ENCODE data around the gene PPP6R1.
A peak's percentile ranks its signal among the peaks of the same experiment; 100 is the strongest.

The PPP6R1 gene

GRCh38 chr19:55266404-55266803, 7.6 kb upstream of the PPP6R1 start:
- no peak overlapping the region for H3K27ac ChIP-seq (ENCODE audit: low read depth, low read length)
- 95% methylated on average over 3 of the region's 3 CpGs for WGBS

GRCh38 chr19:55265723-55266386, 7.0 kb upstream of the PPP6R1 start:
- H3K4me3 ChIP-seq (ENCODE audit: low read length), result no peak overlapping the region
- 94% methylated on average over 12 of the region's 12 CpGs for WGBS
- peaks cover 5% of the 10 kb centered on the region; the same call in 1 of the 2 replicates for H3K9me3 ChIP-seq (ENCODE audit: insufficient read depth, low read depth, low read length)
- no peaks in the 10 kb centered on the region for H3K4me1 ChIP-seq (ENCODE audit: insufficient read depth, low read length)
- no peak overlapping the region for H3K9ac ChIP-seq (ENCODE audit: low read depth, low read length)
- no peaks in the 10 kb centered on the region for H3K27me3 ChIP-seq (ENCODE audit: insufficient read depth, low read length)
- H3K27ac ChIP-seq (ENCODE audit: low read depth, low read length), result no peak overlapping the region
- no peaks in the 10 kb centered on the region for H3K36me3 ChIP-seq (ENCODE audit: insufficient read depth, low read length)

More at GRCh38 chr19:55266404-55266803, 7.6 kb upstream of the PPP6R1 start:
- Histone ChIP-seq H3K27me3 (ENCODE audit: insufficient read depth, low read length) (no peaks in the 10 kb centered on the region), H3K4me3 (ENCODE audit: low read length) (no peak overlapping the region), H3K36me3 (ENCODE audit: insufficient read depth, low read length) (no peaks in the 10 kb centered on the region), H3K4me1 (ENCODE audit: insufficient read depth, low read length) (no peaks in the 10 kb centered on the region), H3K9ac (ENCODE audit: low read depth, low read length) (no peak overlapping the region), H3K9me3 (ENCODE audit: insufficient read depth, low read depth, low read length) (peaks cover 5% of the 10 kb centered on the region; the same call in 1 of the 2 replicates)

GRCh38 chr19:55265173-55265572, 6.4 kb upstream of the PPP6R1 start:
- Histone ChIP-seq H3K27ac (ENCODE audit: low read depth, low read length) (no peak overlapping the region), H3K9ac (ENCODE audit: low read depth, low read length) (no peak overlapping the region), H3K36me3 (ENCODE audit: insufficient read depth, low read length) (no peaks in the 10 kb centered on the region), H3K9me3 (ENCODE audit: insufficient read depth, low read depth, low read length) (peaks cover 5% of the 10 kb centered on the region; the same call in 1 of the 2 replicates), H3K27me3 (ENCODE audit: insufficient read depth, low read length) (no peaks in the 10 kb centered on the region), H3K4me1 (ENCODE audit: insufficient read depth, low read length) (no peaks in the 10 kb centered on the region), H3K4me3 (ENCODE audit: low read length) (no peak overlapping the region)
- 91% methylated on average over 16 of the region's 16 CpGs for WGBS

- no peak overlapping the region for H3K9ac ChIP-seq (ENCODE audit: low read depth, low read length)
- H3K27ac ChIP-seq (ENCODE audit: low read depth, low read length), result no peak overlapping the region
- 95% methylated on average over 5 of the region's 5 CpGs for WGBS
- H3K4me3 ChIP-seq (ENCODE audit: low read length), result no peak overlapping the region
- H3K4me1 ChIP-seq (ENCODE audit: insufficient read depth, low read length), result no peaks in the 10 kb centered on the region
- no peaks in the 10 kb centered on the region for H3K27me3 ChIP-seq (ENCODE audit: insufficient read depth, low read length)
- H3K9me3 ChIP-seq (ENCODE audit: insufficient read depth, low read depth, low read length), result peaks cover 5% of the 10 kb centered on the region; the same call in 1 of the 2 replicates
- H3K36me3 ChIP-seq (ENCODE audit: insufficient read depth, low read length), result no peaks in the 10 kb centered on the region
These were observed 5.7 kb upstream of the PPP6R1 start for GRCh38 chr19:55264531-55264930.

- no peak overlapping the region for H3K9ac ChIP-seq (ENCODE audit: low read depth, low read length)
- H3K27me3 ChIP-seq (ENCODE audit: insufficient read depth, low read length), result no peaks in the 10 kb centered on the region
- H3K9me3 ChIP-seq (ENCODE audit: insufficient read depth, low read depth, low read length), result peaks cover 5% of the 10 kb centered on the region; the same call in 1 of the 2 replicates
- H3K4me1 ChIP-seq (ENCODE audit: insufficient read depth, low read length), result peaks cover 3% of the 10 kb centered on the region
- 96% methylated on average over 9 of the region's 9 CpGs for WGBS
- no peak overlapping the region for H3K27ac ChIP-seq (ENCODE audit: low read depth, low read length)
- no peak overlapping the region for H3K4me3 ChIP-seq (ENCODE audit: low read length)
- no peaks in the 10 kb centered on the region for H3K36me3 ChIP-seq (ENCODE audit: insufficient read depth, low read length)
These were observed 3.5 kb upstream of the PPP6R1 start for GRCh38 chr19:55262359-55262758.

- H3K36me3 ChIP-seq (ENCODE audit: insufficient read depth, low read length), result no peaks in the 10 kb centered on the region
- H3K4me1 ChIP-seq (ENCODE audit: insufficient read depth, low read length), result peaks cover 10% of the 10 kb centered on the region
- H3K27ac ChIP-seq (ENCODE audit: low read depth, low read length), result no peak overlapping the region
- H3K9ac ChIP-seq (ENCODE audit: low read depth, low read length), result no peak overlapping the region
- peaks cover 2% of the 10 kb centered on the region; the same call in 1 of the 2 replicates for H3K9me3 ChIP-seq (ENCODE audit: insufficient read depth, low read depth, low read length)
- no peaks in the 10 kb centered on the region for H3K27me3 ChIP-seq (ENCODE audit: insufficient read depth, low read length)
- WGBS, result 91% methylated on average over 13 of the region's 13 CpGs
- H3K4me3 ChIP-seq (ENCODE audit: low read length), result no peak overlapping the region
These were observed 2.9 kb upstream of the PPP6R1 start for GRCh38 chr19:55261671-55262126.

- Histone ChIP-seq H3K9ac (ENCODE audit: low read depth, low read length) (peak overlapping the region; percentile 75), H3K27me3 (ENCODE audit: insufficient read depth, low read length) (no peaks in the 10 kb centered on the region), H3K9me3 (ENCODE audit: insufficient read depth, low read depth, low read length) (no peaks in the 10 kb centered on the region), H3K27ac (ENCODE audit: low read depth, low read length) (peak overlapping the region; percentile 89), H3K36me3 (ENCODE audit: insufficient read depth, low read length) (no peaks in the 10 kb centered on the region), H3K4me3 (ENCODE audit: low read length) (peak overlapping the region; percentile 97), H3K4me1 (ENCODE audit: insufficient read depth, low read length) (peaks cover 16% of the 10 kb centered on the region)
- 44% methylated on average over 29 of the region's 29 CpGs for whole genome bisulfite sequencing
These were observed 858 bp upstream of the PPP6R1 start for GRCh38 chr19:55259540-55260210.

- Histone ChIP-seq H3K27ac (ENCODE audit: low read depth, low read length) (peak overlapping the region; percentile 87), H3K4me3 (ENCODE audit: low read length) (peak overlapping the region; percentile 97), H3K27me3 (ENCODE audit: insufficient read depth, low read length) (no peaks in the 10 kb centered on the region), H3K4me1 (ENCODE audit: insufficient read depth, low read length) (peaks cover 22% of the 10 kb centered on the region), H3K9ac (ENCODE audit: low read depth, low read length) (peak overlapping the region; percentile 91), H3K36me3 (ENCODE audit: insufficient read depth, low read length) (no peaks in the 10 kb centered on the region), H3K9me3 (ENCODE audit: insufficient read depth, low read depth, low read length) (no peaks in the 10 kb centered on the region)
- under 1% methylated on average over 53 of the region's 53 CpGs for WGBS
These were observed 365 bp downstream of the PPP6R1 start for GRCh38 chr19:55258476-55258827.

GRCh38 chr19:55257461-55258420, 1.1 kb downstream of the PPP6R1 start:
- H3K9ac ChIP-seq (ENCODE audit: low read depth, low read length), result peak overlapping the region; percentile 91
- no peaks in the 10 kb centered on the region for H3K9me3 ChIP-seq (ENCODE audit: insufficient read depth, low read depth, low read length)
- H3K4me3 ChIP-seq (ENCODE audit: low read length), result peak overlapping the region; percentile 97
- H3K36me3 ChIP-seq (ENCODE audit: insufficient read depth, low read length), result no peaks in the 10 kb centered on the region
- H3K4me1 ChIP-seq (ENCODE audit: insufficient read depth, low read length), result peaks cover 22% of the 10 kb centered on the region
- H3K27me3 ChIP-seq (ENCODE audit: insufficient read depth, low read length), result no peaks in the 10 kb centered on the region
- H3K27ac ChIP-seq (ENCODE audit: low read depth, low read length), result no peak overlapping the region
- WGBS, result 12% methylated on average over 51 of the region's 51 CpGs

- 87% methylated on average over 22 of the region's 22 CpGs for WGBS
- Histone ChIP-seq H3K27me3 (ENCODE audit: insufficient read depth, low read length) (no peaks in the 10 kb centered on the region), H3K4me1 (ENCODE audit: insufficient read depth, low read length) (peaks cover 22% of the 10 kb centered on the region), H3K27ac (ENCODE audit: low read depth, low read length) (no peak overlapping the region), H3K4me3 (ENCODE audit: low read length) (peak overlapping the region; percentile 97), H3K9ac (ENCODE audit: low read depth, low read length) (no peak overlapping the region; the same call in 1 of the 2 replicates), H3K36me3 (ENCODE audit: insufficient read depth, low read length) (no peaks in the 10 kb centered on the region), H3K9me3 (ENCODE audit: insufficient read depth, low read depth, low read length) (no peaks in the 10 kb centered on the region)
These were observed 2.0 kb downstream of the PPP6R1 start for GRCh38 chr19:55256562-55257460.
